ENCODE data around the gene FRMD5. TPM values are rescaled to one million over a fixed set of nuclear protein-coding genes. Genes with fewer than 3 reads are reported as not detected.

Gene FRMD5
- total and polyA plus RNA-seq, 2 donors (not counting 1 experiment from before 2014, with no cell fraction given) = 1.9 to 4.3 TPM

- DNase-seq (ENCODE audit: low read depth in 2 of 2) = peak in 1 of 2 donors; percentile 15
- H3K27ac ChIP-seq (ENCODE audit: insufficient read depth, low read length) = no peak overlapping the region
- H3K4me1 ChIP-seq (ENCODE audit: control insufficient read depth, extremely low read depth, insufficient read depth, low read length) = no peaks in the 10 kb centered on the region
These were observed 27.4 kb upstream of the FRMD5 start for GRCh38 chr15:44222478-44222877.

GRCh38 chr15:44219073-44219472, 24.0 kb upstream of the FRMD5 start:
- H3K36me3 ChIP-seq (ENCODE audit: control insufficient read depth, insufficient read depth, low read length) = no peaks in the 10 kb centered on the region
- no peaks in the 10 kb centered on the region for H3K79me2 ChIP-seq (ENCODE audit: control insufficient read depth, insufficient read depth, low read length)
- no peak overlapping the region for H3K4me3 ChIP-seq (replicated peaks in 1 of 4; ENCODE audit: control extremely low read depth in 1 of 4, insufficient read depth in 1 of 4, low read depth in 3 of 4, low read length in 4 of 4)
- peaks cover 5% of the 10 kb centered on the region for H3K4me1 ChIP-seq (ENCODE audit: control insufficient read depth, extremely low read depth, insufficient read depth, low read length)
- no peak overlapping the region for H2AFZ ChIP-seq (ENCODE audit: low read length)
- no peak overlapping the region for H3K4me2 ChIP-seq (ENCODE audit: extremely low read depth, insufficient read depth, low read length)
- TF ChIP-seq CTCF (conservative IDR thresholded peaks at IDR 0.05 in 1 of 2, IDR thresholded peaks at IDR 0.05 in 1 of 2; ENCODE audit: low read depth in 1 of 2, low read length in 2 of 2) = no peak
- TF ChIP-seq EZH2 (IDR thresholded peaks at IDR 0.05; ENCODE audit: low read length, missing control alignments) = no peak
- DNase-seq (ENCODE audit: low read depth in 2 of 2) = no peak
- H3K27me3 ChIP-seq (ENCODE audit: control insufficient read depth, insufficient read depth, low read length) = no peaks in the 10 kb centered on the region
- H4K20me1 ChIP-seq (ENCODE audit: control insufficient read depth, extremely low read depth, insufficient read depth, low read length) = no peaks in the 10 kb centered on the region
- no peak overlapping the region for H3K27ac ChIP-seq (ENCODE audit: insufficient read depth, low read length)
- H3K9me3 ChIP-seq (ENCODE audit: control insufficient read depth, insufficient read depth, low read depth, low read length) = no peaks in the 10 kb centered on the region
- no peak overlapping the region for H3K9ac ChIP-seq (ENCODE audit: insufficient read depth, low read length)

More at GRCh38 chr15:44222478-44222877, 27.4 kb upstream of the FRMD5 start:
- H3K9ac ChIP-seq (ENCODE audit: insufficient read depth, low read length) = no peak overlapping the region
- H3K27me3 ChIP-seq (ENCODE audit: control insufficient read depth, insufficient read depth, low read length) = no peaks in the 10 kb centered on the region
- H3K4me3 ChIP-seq (replicated peaks in 1 of 4; ENCODE audit: control extremely low read depth in 1 of 4, insufficient read depth in 1 of 4, low read depth in 3 of 4, low read length in 4 of 4) = no peak overlapping the region
- H2AFZ ChIP-seq (ENCODE audit: low read length) = no peak overlapping the region
- H3K9me3 ChIP-seq (ENCODE audit: control insufficient read depth, insufficient read depth, low read depth, low read length) = no peaks in the 10 kb centered on the region
- no peaks in the 10 kb centered on the region for H3K36me3 ChIP-seq (ENCODE audit: control insufficient read depth, insufficient read depth, low read length)
- TF ChIP-seq EZH2 (IDR thresholded peaks at IDR 0.05; ENCODE audit: low read length, missing control alignments) = no peak
- no peak for TF ChIP-seq CTCF (conservative IDR thresholded peaks at IDR 0.05 in 1 of 2, IDR thresholded peaks at IDR 0.05 in 1 of 2; ENCODE audit: low read depth in 1 of 2, low read length in 2 of 2)
- no peaks in the 10 kb centered on the region for H4K20me1 ChIP-seq (ENCODE audit: control insufficient read depth, extremely low read depth, insufficient read depth, low read length)
- H3K4me2 ChIP-seq (ENCODE audit: extremely low read depth, insufficient read depth, low read length) = no peak overlapping the region
- no peaks in the 10 kb centered on the region for H3K79me2 ChIP-seq (ENCODE audit: control insufficient read depth, insufficient read depth, low read length)

GRCh38 chr15:44216958-44217357, 21.9 kb upstream of the FRMD5 start:
- Histone ChIP-seq H2AFZ (ENCODE audit: low read length) (no peak overlapping the region), H3K27ac (ENCODE audit: insufficient read depth, low read length) (no peak overlapping the region), H3K27me3 (ENCODE audit: control insufficient read depth, insufficient read depth, low read length) (no peaks in the 10 kb centered on the region), H3K79me2 (ENCODE audit: control insufficient read depth, insufficient read depth, low read length) (no peaks in the 10 kb centered on the region), H3K4me1 (ENCODE audit: control insufficient read depth, extremely low read depth, insufficient read depth, low read length) (peaks cover 5% of the 10 kb centered on the region), H3K4me3 (replicated peaks in 1 of 4; ENCODE audit: control extremely low read depth in 1 of 4, insufficient read depth in 1 of 4, low read depth in 3 of 4, low read length in 4 of 4) (no peak overlapping the region), H3K36me3 (ENCODE audit: control insufficient read depth, insufficient read depth, low read length) (no peaks in the 10 kb centered on the region), H4K20me1 (ENCODE audit: control insufficient read depth, extremely low read depth, insufficient read depth, low read length) (no peaks in the 10 kb centered on the region), H3K9me3 (ENCODE audit: control insufficient read depth, insufficient read depth, low read depth, low read length) (no peaks in the 10 kb centered on the region), H3K4me2 (ENCODE audit: extremely low read depth, insufficient read depth, low read length) (no peak overlapping the region), H3K9ac (ENCODE audit: insufficient read depth, low read length) (no peak overlapping the region)
- no peak for TF ChIP-seq EZH2 (IDR thresholded peaks at IDR 0.05; ENCODE audit: low read length, missing control alignments)
- TF ChIP-seq CTCF (conservative IDR thresholded peaks at IDR 0.05 in 1 of 2, IDR thresholded peaks at IDR 0.05 in 1 of 2; ENCODE audit: low read depth in 1 of 2, low read length in 2 of 2) = no peak
- DNase-seq (ENCODE audit: low read depth in 2 of 2) = peak in 1 of 2 donors; percentile 41

All from fibroblast of lung (primary cell).